Skeletal muscle cell (primary cell): Measurements from ENCODE around the gene CHCHD6.

ENCODE experiments used
- DNase-seq: peaks from one replicate; pipeline ENCODE4 v3.0.0-alpha.2; 2010; ENCODE audit warnings: low read depth
- H3K4me3 ChIP-seq: 2 replicates; pipeline ENCODE4 v1.5.1; 2011; ENCODE audit warnings: low read depth, mild to moderate bottlenecking, control low read depth, low read length, moderate library complexity

Gene CHCHD6

DNA sequence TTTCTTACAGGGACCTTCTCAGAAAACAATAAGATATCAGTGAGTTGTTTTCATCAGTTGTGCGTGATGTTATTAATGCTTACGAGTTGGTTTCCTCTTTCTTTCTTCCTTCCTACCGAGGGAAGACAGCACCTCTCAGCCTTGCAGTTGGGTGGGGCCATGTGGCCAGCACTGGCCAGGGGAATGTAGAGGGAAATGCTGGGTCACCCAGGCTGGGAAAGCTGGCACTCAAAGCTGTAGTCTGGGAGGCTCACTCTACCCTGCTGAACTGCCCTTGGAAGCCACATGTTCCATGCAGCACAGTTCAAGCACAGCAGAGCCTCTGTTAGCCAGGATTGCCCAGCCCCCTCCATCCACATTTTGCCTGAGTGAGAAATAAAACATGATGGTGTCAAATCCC lies 10.1 kb upstream of the CHCHD6 start:
- DNase-seq, result no peak
- H3K4me3 ChIP-seq, result no peak overlapping the region

- no peak for DNase-seq
- H3K4me3 ChIP-seq, result no peak overlapping the region
These were observed 7.3 kb upstream of the CHCHD6 start for GRCh38 chr3:126696701-126697267.

- DNase-seq, result no peak
- no peak overlapping the region for H3K4me3 ChIP-seq
These were observed 5.0 kb upstream of the CHCHD6 start for GRCh38 chr3:126699011-126699410.

DNA sequence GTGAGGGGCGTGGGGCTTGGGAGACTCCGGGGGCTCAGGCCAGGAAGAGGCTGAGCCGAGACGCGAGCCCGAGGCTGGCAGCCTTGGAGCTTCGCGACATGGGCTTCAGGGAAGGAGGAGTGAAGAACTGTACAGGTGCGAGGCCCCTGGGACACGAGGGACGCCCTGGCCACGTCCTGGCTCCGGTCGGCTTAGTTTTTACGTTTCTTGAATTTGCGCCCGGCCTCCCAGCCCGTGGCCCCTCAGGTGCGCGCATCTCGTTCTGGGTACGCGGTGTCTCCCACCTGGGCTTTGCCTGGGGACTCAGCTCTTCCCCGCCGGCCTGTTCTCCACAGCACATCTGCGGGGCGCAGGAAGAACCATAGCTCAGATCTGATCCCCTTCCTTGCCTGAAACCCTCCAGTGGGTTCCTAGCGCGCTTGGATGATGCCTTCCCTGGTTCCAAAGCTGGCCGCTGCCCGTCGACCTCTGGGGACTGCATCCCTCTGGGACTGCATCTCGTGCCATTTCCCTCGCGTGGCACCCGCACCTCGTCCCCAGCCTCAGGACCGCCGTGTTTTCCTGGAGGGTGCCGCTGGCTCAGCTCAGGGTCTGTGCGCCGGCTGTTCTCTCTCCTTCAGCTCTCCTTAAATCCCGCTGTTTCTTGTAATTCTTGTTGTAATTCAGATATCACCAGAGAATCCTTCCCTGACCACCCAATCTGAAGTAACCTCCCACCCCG lies 614 bp downstream of the CHCHD6 start:
- no peak for DNase-seq
- H3K4me3 ChIP-seq, result peak overlapping the region; percentile 84

GRCh38 chr3:126706631-126707030 lies 2.6 kb downstream of the CHCHD6 start:
- no peak for DNase-seq
- H3K4me3 ChIP-seq, result no peak overlapping the region

DNA sequence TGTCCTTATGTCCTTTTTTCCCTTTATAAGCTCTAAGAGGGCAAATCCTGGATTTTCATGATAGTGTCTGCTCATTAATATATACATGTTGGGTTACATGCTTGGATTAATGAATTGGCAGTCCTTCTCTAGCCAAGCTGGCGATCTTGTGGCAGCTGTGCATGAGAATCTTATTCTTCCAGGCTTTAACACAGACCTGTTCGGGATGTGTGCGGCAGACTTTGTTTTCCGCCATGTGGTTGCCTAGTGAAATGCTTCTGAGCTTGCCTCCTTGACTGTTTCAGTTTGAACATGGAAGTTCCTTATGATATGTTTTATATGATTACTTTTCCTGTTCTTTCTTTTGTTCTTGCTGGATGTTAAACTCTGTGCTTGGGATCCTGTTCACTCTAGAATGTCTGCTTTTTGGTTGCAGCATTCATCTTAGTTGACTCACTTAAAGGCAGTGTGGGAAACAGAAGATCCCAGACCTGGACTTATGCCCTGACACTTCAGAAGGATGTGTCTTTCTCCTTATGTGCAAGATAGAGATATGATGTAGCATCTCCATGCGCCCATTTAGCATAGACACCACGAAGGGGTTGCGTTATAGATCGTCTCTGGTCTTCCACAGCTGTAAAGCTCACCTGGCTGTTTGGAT lies 7.2 kb downstream of the CHCHD6 start:
- DNase-seq, result peak; percentile 51
- H3K4me3 ChIP-seq, result no peak overlapping the region

- no peak for DNase-seq
- no peak overlapping the region for H3K4me3 ChIP-seq
These were observed 9.2 kb downstream of the CHCHD6 start for GRCh38 chr3:126713199-126713598.

DNA sequence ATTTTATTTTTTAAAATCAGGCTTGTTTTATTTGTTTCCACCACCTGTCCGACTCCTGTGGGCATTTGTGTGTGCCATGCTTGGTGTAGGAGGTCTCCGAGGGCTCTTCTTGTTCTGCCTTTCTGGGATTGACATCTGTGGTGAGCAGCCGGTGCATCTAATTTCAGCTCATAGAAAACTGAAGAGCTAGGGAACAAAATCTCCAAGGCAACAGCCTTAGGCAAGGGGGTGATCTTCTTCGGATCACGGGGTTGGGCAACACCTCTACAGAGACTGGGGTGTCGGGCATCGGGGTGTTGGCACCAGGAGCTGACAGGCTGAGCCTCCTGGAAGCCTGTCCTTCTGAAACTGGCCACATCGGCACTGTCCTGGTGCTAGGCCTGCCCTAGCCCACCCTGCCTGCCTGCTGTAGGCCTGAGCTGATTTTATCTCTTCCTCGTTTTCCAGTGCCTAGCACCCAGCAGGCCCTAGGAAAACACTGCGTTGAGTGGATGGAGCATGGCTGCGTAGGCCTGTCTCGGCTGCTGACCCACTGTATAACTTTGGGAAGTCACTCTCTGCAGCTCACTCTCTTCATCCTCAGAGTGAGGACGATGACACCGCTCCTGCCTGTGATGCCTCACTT lies 10.3 kb downstream of the CHCHD6 start:
- DNase-seq, result no peak
- no peak overlapping the region for H3K4me3 ChIP-seq

DNA sequence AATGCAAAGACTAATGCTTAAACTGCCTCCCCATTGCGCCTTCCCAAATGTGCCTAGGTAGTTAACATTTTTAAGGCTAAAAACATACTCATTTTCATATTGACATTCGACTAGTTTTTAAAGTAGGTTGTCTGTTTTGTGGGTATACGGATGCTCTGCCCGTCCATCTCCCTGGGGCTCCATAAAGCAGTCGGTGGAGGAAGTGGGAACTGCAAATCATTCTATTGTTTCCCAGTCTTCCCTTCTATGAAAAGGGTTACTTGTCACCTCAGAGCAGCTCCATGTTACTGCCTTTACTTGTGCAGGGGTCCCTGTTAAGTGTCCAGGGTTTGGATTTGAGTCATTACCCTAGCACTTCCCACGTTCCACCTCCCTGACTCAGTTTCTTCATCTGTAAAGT lies 10.9 kb downstream of the CHCHD6 start:
- DNase-seq, result no peak
- no peak overlapping the region for H3K4me3 ChIP-seq

GRCh38 chr3:126715432-126715831 lies 11.4 kb downstream of the CHCHD6 start:
- no peak overlapping the region for H3K4me3 ChIP-seq
- DNase-seq, result no peak

GRCh38 chr3:126716057-126716456 lies 12.0 kb downstream of the CHCHD6 start:
- no peak for DNase-seq
- no peak overlapping the region for H3K4me3 ChIP-seq

- H3K4me3 ChIP-seq, result no peak overlapping the region
- no peak for DNase-seq
These were observed 14.8 kb downstream of the CHCHD6 start for GRCh38 chr3:126718561-126719445.

GRCh38 chr3:126720596-126720995 lies 16.6 kb downstream of the CHCHD6 start:
- H3K4me3 ChIP-seq, result no peak overlapping the region
- DNase-seq, result no peak

- DNase-seq, result no peak
- H3K4me3 ChIP-seq, result no peak overlapping the region
These were observed 17.2 kb downstream of the CHCHD6 start for GRCh38 chr3:126721246-126721645.

- no peak overlapping the region for H3K4me3 ChIP-seq
- DNase-seq, result no peak
These were observed 19.2 kb downstream of the CHCHD6 start for GRCh38 chr3:126723237-126723636.

GRCh38 chr3:126723801-126724200 lies 19.8 kb downstream of the CHCHD6 start:
- DNase-seq, result no peak
- no peak overlapping the region for H3K4me3 ChIP-seq

- DNase-seq, result no peak
These were observed 24.6 kb downstream of the CHCHD6 start for GRCh38 chr3:126728680-126729079.

GRCh38 chr3:126730376-126730775 lies 26.3 kb downstream of the CHCHD6 start:
- no peak for DNase-seq
- no peak overlapping the region for H3K4me3 ChIP-seq

More at GRCh38 chr3:126728680-126729079, 24.6 kb downstream of the CHCHD6 start:
- no peak overlapping the region for H3K4me3 ChIP-seq

DNA sequence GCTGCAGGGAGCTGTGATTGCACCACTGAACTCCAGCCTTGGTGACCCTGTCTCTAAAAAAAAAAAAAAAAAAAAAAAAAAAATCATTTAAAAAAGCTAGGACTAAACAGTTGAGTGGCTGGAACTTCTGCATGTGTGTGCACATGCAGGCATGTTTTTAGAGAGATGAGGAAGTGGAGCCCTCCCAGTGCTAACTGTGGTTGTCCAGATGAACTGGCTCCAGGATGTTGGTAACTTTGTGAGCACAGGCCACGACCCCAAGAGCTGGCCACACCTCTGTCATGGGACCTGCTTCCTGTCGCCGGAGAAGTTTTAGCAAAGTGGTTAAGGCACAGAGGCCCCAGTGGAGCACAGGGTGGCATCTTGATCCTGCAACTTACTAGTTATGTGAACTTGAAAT lies 27.0 kb downstream of the CHCHD6 start:
- DNase-seq, result no peak
- no peak overlapping the region for H3K4me3 ChIP-seq
